ENCODE measurements around the gene UTP15. TPM values are rescaled to one million over a fixed set of nuclear protein-coding genes. Genes with fewer than 3 reads are reported as not detected.

UTP15 gene
- total RNA-seq, 4 donors from 2014 or later, result 6.9 to 54.5 (median 13.7) TPM

DNA sequence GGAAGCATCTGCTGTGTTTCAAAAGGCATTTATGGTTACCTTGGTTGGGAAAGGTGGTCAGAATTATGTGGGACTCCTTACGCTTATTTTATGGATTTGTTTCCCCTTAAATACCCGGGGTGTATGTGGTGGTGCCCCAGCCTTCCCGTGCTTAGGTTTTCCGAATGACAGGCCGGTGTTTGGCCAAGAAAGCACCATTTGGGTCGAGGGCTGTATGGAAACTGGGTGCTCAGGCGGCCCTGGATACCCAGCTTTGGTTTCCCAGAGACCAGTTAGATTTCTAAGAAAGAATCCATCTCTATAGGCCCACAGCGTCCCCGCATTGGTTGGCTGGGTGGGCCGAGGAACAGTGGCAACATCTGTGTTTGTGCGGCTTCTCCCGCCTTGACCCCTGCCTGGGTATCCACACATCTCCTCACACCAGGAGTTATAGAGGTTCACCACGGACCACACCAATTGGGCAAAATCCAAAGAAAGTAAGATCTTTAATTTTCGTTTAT lies 61.3 kb downstream of the UTP15 start:
- intact Hi-C loops (cut with DNase I; ENCODE audit: low total_unique reads), result no loop called here
- Histone ChIP-seq H3K4me3 (peak overlapping the region in 1 of 2 donors; percentile 55), H3K9me3 (no peaks in the 10 kb centered on the region), H3K36me3 (no peaks in the 10 kb centered on the region), H3K27ac (no peak overlapping the region), H3K4me1 (no peaks in the 10 kb centered on the region), H3K27me3 (peaks cover 0 to 4% of the 10 kb centered on the region in 2 donors)
- DNase-seq, result no peak
- TF ChIP-seq POLR2A (IDR thresholded peaks at IDR 0.05), result no peak
- TF ChIP-seq, protein P1, sequence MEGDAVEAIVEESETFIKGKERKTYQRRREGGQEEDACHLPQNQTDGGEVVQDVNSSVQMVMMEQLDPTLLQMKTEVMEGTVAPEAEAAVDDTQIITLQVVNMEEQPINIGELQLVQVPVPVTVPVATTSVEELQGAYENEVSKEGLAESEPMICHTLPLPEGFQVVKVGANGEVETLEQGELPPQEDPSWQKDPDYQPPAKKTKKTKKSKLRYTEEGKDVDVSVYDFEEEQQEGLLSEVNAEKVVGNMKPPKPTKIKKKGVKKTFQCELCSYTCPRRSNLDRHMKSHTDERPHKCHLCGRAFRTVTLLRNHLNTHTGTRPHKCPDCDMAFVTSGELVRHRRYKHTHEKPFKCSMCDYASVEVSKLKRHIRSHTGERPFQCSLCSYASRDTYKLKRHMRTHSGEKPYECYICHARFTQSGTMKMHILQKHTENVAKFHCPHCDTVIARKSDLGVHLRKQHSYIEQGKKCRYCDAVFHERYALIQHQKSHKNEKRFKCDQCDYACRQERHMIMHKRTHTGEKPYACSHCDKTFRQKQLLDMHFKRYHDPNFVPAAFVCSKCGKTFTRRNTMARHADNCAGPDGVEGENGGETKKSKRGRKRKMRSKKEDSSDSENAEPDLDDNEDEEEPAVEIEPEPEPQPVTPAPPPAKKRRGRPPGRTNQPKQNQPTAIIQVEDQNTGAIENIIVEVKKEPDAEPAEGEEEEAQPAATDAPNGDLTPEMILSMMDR (IDR thresholded peaks at IDR 0.05), result no peak

DNA sequence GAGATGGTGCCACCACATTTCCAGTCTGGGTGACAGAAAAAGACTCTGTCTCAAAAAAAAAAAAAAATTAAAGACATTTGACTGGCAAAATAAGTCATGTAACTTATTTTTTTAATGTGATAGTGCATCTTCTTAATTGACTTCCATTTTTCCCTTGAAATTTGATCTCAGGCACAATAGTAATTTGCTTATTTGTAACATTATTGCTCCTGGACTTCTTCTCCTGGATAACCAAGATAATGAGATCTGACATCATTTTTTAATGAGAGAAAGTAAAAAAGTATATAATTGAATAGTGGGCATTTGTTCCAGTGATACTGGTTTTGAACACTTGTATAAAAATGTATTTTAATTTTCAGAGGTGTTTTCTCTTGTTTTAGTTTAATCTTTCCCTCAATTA lies 63.9 kb downstream of the UTP15 start:
- intact Hi-C loops (cut with DNase I; ENCODE audit: low total_unique reads), result no loop called here
- DNase-seq, result no peak
- Histone ChIP-seq H3K4me3 (no peak overlapping the region), H3K4me1 (no peaks in the 10 kb centered on the region), H3K9me3 (no peaks in the 10 kb centered on the region), H3K27me3 (no peaks in the 10 kb centered on the region), H3K27ac (no peak overlapping the region), H3K36me3 (no peaks in the 10 kb centered on the region)
- no peak for TF ChIP-seq POLR2A (IDR thresholded peaks at IDR 0.05)
- TF ChIP-seq, protein P1 (IDR thresholded peaks at IDR 0.05), result no peak

DNA sequence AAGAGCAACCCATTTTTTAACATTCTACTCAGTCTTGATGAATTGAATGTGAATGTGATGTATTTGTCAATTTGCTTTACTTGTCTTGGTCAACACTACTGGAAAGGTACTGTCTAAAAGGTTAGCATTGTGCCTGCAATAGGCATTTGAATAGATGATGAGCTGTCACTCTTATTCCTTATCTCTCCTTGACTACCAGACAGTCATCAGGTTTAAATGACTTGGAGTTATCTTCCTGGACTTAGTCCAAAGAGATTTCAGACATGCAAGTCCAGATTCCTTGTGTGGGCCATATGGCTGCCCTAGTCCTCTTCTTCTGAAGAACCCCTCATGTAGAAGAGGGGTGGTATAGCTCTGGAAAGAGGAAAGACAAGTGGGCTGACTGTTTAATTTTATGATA lies 65.2 kb downstream of the UTP15 start:
- no peak overlapping the region for H3K27ac ChIP-seq
- TF ChIP-seq POLR2A (IDR thresholded peaks at IDR 0.05), result no peak
- TF ChIP-seq, protein P1 (IDR thresholded peaks at IDR 0.05), result no peak
- DNase-seq, result no peak

DNA sequence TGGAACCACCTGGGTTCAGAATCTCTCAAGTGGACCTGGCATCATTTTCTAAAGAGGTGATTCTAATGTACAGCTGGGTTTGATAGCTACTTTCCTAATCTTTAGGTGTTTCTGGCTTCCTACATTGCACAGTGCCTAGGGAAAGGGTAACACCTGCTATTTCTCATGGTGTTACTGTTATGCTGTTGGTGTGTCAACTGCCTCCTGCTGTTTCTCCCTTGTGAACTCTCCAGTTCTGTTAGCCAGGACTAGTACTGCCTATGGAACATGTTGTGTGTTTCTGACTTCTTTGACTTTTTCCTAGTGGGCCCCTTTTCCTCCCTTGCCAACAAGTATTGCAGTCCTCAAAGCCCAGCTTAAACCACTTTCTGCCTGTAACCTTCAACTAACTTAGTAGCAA lies 66.0 kb downstream of the UTP15 start:
- no peak for DNase-seq
- no peak overlapping the region for H3K27ac ChIP-seq
- H3K27me3 ChIP-seq, result no peaks in the 10 kb centered on the region
- H3K9me3 ChIP-seq, result no peaks in the 10 kb centered on the region
- H3K4me1 ChIP-seq, result no peaks in the 10 kb centered on the region
- TF ChIP-seq, protein P1 (IDR thresholded peaks at IDR 0.05), result no peak
- no peak for TF ChIP-seq POLR2A (IDR thresholded peaks at IDR 0.05)
- no peaks in the 10 kb centered on the region for H3K36me3 ChIP-seq
- intact Hi-C loops (cut with DNase I; ENCODE audit: low total_unique reads), result no loop called here
- no peak overlapping the region for H3K4me3 ChIP-seq

More for the DNA sequence above, 65.2 kb downstream of the UTP15 start:
- H3K4me1 ChIP-seq, result no peaks in the 10 kb centered on the region
- H3K27me3 ChIP-seq, result no peaks in the 10 kb centered on the region
- no peak overlapping the region for H3K4me3 ChIP-seq
- no peaks in the 10 kb centered on the region for H3K36me3 ChIP-seq
- intact Hi-C loops (cut with DNase I; ENCODE audit: low total_unique reads), result no loop called here
- H3K9me3 ChIP-seq, result no peaks in the 10 kb centered on the region

Other genes starting within 250 kb of the UTP15 start
- 1 to 10 TPM in 1 of 4 donors, under 1 TPM in 1, not detected in 2; 0.28 to 1.3 TPM for gene FOXD1, start 117.0 kb upstream of the UTP15 start, total RNA-seq
- 100 to 1,000 TPM; 247 to 690 (median 555) TPM for gene BTF3, start 67.3 kb upstream of the UTP15 start, total RNA-seq
- gene ANKRA2, start 104 bp upstream of the UTP15 start, total RNA-seq, result 10 to 100 TPM; 29.4 to 99.9 (median 45.8) TPM
- 10 to 100 TPM; 11.9 to 23.2 (median 19.3) TPM for gene ARHGEF28, start 60.5 kb downstream of the UTP15 start, total RNA-seq